ENCODE data around the gene TIA1. TPM values are rescaled to one million over a fixed set of nuclear protein-coding genes. Genes with fewer than 3 reads are reported as not detected.

The TIA1 gene
- 69.9 and 75.0 TPM in 2 replicates for total RNA-seq

GRCh38 chr2:70248181-70248847 lies at the start of gene TIA1:
TIA1 (minus strand) TSS chr2:70248628; CDS start chr2:70248430, 198 bp downstream.

GRCh38 chr2:70190418-70191243 lies 57.8 kb downstream of the TIA1 start, which contains the start of gene C2orf42:
C2orf42 (minus strand) TSS chr2:70191019; CDS start chr2:70181985, 9,034 bp downstream.

Other genes with a start within 250 kb of the TIA1 start
- gene PCBP1, start 161.2 kb downstream of the TIA1 start, total RNA-seq: 26.8 and 60.4 TPM in 2 replicates
- gene C2orf42, start 57.6 kb downstream of the TIA1 start, total RNA-seq: 28.8 and 28.9 TPM in 2 replicates
- gene PCYOX1, start 9.5 kb upstream of the TIA1 start, total RNA-seq: 53.9 and 133 TPM in 2 replicates
- 202 and 365 TPM in 2 replicates for gene SNRPG, start 45.1 kb upstream of the TIA1 start, total RNA-seq
- gene FAM136A, start 53.4 kb upstream of the TIA1 start, total RNA-seq: 19.2 and 40.8 TPM in 2 replicates

Measured in regular cardiac myocyte (primary cell).